SU-DHL-6 (cell line): ENCODE data around the gene ZNF780B.

Experiments used
- H2AFZ ChIP-seq: fragments of 200-600 bp; sonication (generic); 2 replicates; pipeline ENCODE4 v1.6.1; 2014; ENCODE audit warnings: low read depth, mild to moderate bottlenecking, moderate library complexity, mixed read lengths, antibody characterized with exemption, low read length; ENCODE audit not compliant: severe bottlenecking
- H3F3A ChIP-seq: fragments of 200-600 bp; shearing (Covaris generic); 2 replicates; pipeline ENCODE4 v1.6.0; 2016; ENCODE audit warnings: antibody characterized with exemption, mild to moderate bottlenecking; ENCODE audit not compliant: insufficient read depth
- H3K27ac ChIP-seq: fragments of 200-600 bp; sonication (generic); 2 replicates; pipeline ENCODE4 v1.5.1; 2016; ENCODE audit warnings: low read depth, mild to moderate bottlenecking, low read length, moderate library complexity, mixed read lengths
- H3K27me3 ChIP-seq: fragments of 200-600 bp; sonication (generic), shearing (Covaris generic); 2 replicates; pipeline ENCODE4 v1.6.0; 2014; ENCODE audit warnings: mild to moderate bottlenecking, low read length
- H3K36me3 ChIP-seq: fragments of 200-600 bp; sonication (generic); 2 replicates; pipeline ENCODE4 v1.6.1; 2014; ENCODE audit warnings: mild to moderate bottlenecking, low read length, mixed read lengths
- H3K4me2 ChIP-seq: fragments of 300-600, 200-600 bp; shearing (Covaris generic), sonication (generic); 2 replicates; pipeline ENCODE4 v1.6.0; 2014; ENCODE audit warnings: low read length, low read depth, mild to moderate bottlenecking; ENCODE audit not compliant: poor library complexity, severe bottlenecking
- H3K4me3 ChIP-seq: fragments of 200-600 bp; sonication (generic); 2 replicates; pipeline ENCODE4 v1.5.1; 2014; ENCODE audit warnings: antibody characterized with exemption, low read length, mild to moderate bottlenecking, mixed read lengths; ENCODE audit not compliant: insufficient read depth, poor library complexity, severe bottlenecking
- H3K79me2 ChIP-seq: fragments of 200-600 bp; sonication (generic); 2 replicates; pipeline ENCODE4 v1.6.1; 2014; ENCODE audit warnings: mild to moderate bottlenecking, low read length, moderate library complexity; ENCODE audit not compliant: insufficient read depth
- H3K9ac ChIP-seq: fragments of 200-600 bp; sonication (generic); 2 replicates; pipeline ENCODE4 v1.7.0; 2014; ENCODE audit warnings: mild to moderate bottlenecking, low read length
- H3K9me2 ChIP-seq: fragments of 200-600 bp; sonication (generic); replicated peaks from 2 replicates; pipeline ENCODE4 v1.6.1; 2014; ENCODE audit warnings: low read length; ENCODE audit not compliant: insufficient read depth
- H3K9me3 ChIP-seq: fragments of 200-600 bp; sonication (generic); 2 replicates; pipeline ENCODE4 v1.6.1; 2014; ENCODE audit warnings: low read length, mixed read lengths; ENCODE audit not compliant: insufficient read depth
- H4K20me1 ChIP-seq: fragments of 200-600 bp; sonication (generic); 2 replicates; pipeline ENCODE4 v1.6.1; 2014; ENCODE audit warnings: low read depth, mild to moderate bottlenecking, antibody characterized with exemption, low read length, moderate library complexity, mixed read lengths
- EZH2phosphoT487 ChIP-seq: fragments of 200-600 bp; sonication (generic), shearing (Covaris generic); conservative IDR thresholded peaks from 2 replicates; pipeline ENCODE4 v1.6.1; 2018; ENCODE audit warnings: mild to moderate bottlenecking, antibody characterized with exemption, low read length, moderate library complexity, mixed read lengths
- TF ChIP-seq, protein P1 (sequence below): fragments of 200-600 bp; sonication (generic); IDR thresholded peaks from one replicate; pipeline ENCODE4 v1.5.1; 2017; ENCODE audit warnings: antibody characterized with exemption, mild to moderate bottlenecking, low read length, moderate library complexity; ENCODE audit not compliant: insufficient read depth, poor library complexity, severe bottlenecking

ZNF780B gene

GRCh38 chr19:40101813-40102212, 45.8 kb upstream of the ZNF780B start:
- Histone ChIP-seq H3K9me2 (no peaks in the 10 kb centered on the region), H3K27me3 (no peaks in the 10 kb centered on the region), H3K27ac (no peak overlapping the region), H3F3A (no peaks in the 10 kb centered on the region), H3K4me2 (no peak overlapping the region), H3K36me3 (no peaks in the 10 kb centered on the region), H3K9me3 (no peaks in the 10 kb centered on the region), H3K79me2 (no peaks in the 10 kb centered on the region), H3K9ac (no peak overlapping the region), H3K4me3 (no peak overlapping the region), H2AFZ (no peak overlapping the region), H4K20me1 (no peaks in the 10 kb centered on the region)
- TF ChIP-seq, protein P1, sequence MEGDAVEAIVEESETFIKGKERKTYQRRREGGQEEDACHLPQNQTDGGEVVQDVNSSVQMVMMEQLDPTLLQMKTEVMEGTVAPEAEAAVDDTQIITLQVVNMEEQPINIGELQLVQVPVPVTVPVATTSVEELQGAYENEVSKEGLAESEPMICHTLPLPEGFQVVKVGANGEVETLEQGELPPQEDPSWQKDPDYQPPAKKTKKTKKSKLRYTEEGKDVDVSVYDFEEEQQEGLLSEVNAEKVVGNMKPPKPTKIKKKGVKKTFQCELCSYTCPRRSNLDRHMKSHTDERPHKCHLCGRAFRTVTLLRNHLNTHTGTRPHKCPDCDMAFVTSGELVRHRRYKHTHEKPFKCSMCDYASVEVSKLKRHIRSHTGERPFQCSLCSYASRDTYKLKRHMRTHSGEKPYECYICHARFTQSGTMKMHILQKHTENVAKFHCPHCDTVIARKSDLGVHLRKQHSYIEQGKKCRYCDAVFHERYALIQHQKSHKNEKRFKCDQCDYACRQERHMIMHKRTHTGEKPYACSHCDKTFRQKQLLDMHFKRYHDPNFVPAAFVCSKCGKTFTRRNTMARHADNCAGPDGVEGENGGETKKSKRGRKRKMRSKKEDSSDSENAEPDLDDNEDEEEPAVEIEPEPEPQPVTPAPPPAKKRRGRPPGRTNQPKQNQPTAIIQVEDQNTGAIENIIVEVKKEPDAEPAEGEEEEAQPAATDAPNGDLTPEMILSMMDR, result no peak
- no peak for TF ChIP-seq EZH2phosphoT487

DNA sequence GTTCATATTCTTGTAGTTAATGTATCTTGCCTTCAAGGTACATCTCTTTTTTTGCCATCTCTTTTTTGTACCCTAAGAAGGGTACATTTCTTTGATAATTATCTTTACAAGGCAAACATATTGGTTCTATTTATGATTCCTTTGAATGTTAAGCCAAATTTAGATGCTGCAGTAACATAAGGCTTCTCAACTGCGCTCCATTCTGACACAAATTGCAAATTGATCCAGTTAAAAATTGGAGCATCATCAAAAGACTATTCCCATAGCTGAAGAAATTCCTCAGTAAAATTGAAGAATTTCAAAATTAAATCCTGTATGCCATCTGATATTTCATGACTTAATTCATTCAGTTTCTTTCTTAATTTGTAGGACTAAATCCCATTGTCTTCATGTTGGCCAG, 37.4 kb upstream of the ZNF780B start:
- no peak overlapping the region for H3K27ac ChIP-seq
- peaks cover 19% of the 10 kb centered on the region for H3K79me2 ChIP-seq
- H4K20me1 ChIP-seq, result no peaks in the 10 kb centered on the region
- TF ChIP-seq, protein P1, result no peak
- no peak for TF ChIP-seq EZH2phosphoT487
- 0 out of 2 replicates have a peak, but pooled peaks cover 4% of the 10 kb centered on the region for H3F3A ChIP-seq
- H3K9ac ChIP-seq, result no peak overlapping the region
- H3K36me3 ChIP-seq, result 0 out of 2 replicates have a peak, but pooled peaks cover 6% of the 10 kb centered on the region
- H3K4me3 ChIP-seq, result no peak overlapping the region
- no peaks in the 10 kb centered on the region for H3K9me2 ChIP-seq
- no peak overlapping the region for H2AFZ ChIP-seq
- H3K27me3 ChIP-seq, result no peaks in the 10 kb centered on the region
- no peaks in the 10 kb centered on the region for H3K9me3 ChIP-seq
- H3K4me2 ChIP-seq, result no peak overlapping the region

DNA sequence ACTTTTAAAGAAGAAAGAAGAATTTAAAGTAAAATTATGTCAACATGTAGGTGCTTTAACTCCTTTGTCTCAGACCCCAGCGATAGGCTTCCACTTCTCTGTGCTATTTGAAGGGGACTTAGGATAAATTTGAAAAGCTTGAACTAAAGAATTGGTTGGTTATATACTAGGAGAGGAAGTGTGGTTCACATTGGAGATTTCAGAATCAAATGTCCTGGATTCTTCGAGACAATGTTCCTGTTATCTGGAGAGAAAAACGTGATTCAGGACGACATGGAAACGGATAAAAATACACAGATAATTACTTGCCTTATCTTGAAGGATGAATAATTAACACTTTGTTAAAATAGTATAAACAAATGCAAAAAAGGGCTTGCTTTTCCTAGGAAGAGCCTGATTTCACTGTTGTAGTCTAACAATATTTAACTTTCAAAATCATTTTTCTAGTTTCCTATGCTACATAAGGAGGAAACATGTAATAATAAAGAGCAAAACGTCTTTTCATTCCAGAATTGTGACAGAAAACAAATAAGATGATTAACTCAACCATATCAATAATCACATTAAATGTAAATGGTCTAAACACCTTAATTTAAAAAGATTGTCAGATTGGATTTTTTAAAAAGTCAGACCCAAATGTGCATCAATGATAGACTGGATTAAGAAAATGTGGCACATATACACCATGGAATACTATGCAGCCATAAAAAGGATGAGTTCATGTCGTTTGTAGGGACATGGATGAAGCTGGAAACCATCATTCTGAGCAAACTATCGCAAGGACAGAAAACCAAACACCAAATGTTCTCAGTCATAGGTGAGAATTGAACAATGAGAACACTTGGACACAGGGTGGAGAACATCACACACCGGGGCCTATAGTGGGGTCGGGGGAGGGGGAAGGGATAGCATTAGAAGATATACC, 35.4 kb upstream of the ZNF780B start:
- no peaks in the 10 kb centered on the region for H3K9me3 ChIP-seq
- peak overlapping the region; percentile 94 for H2AFZ ChIP-seq
- H3K27me3 ChIP-seq, result no peaks in the 10 kb centered on the region
- TF ChIP-seq, protein P1, result no peak
- no peak for TF ChIP-seq EZH2phosphoT487
- H4K20me1 ChIP-seq, result no peaks in the 10 kb centered on the region
- H3K27ac ChIP-seq, result peak overlapping the region; percentile 51
- H3K36me3 ChIP-seq, result peaks cover 11% of the 10 kb centered on the region; the same call in 1 of the 2 replicates
- H3K9me2 ChIP-seq, result no peaks in the 10 kb centered on the region
- peaks cover 37% of the 10 kb centered on the region for H3K79me2 ChIP-seq
- peak overlapping the region; percentile 71 for H3K4me3 ChIP-seq
- 0 out of 2 replicates have a peak, but pooled peaks cover 4% of the 10 kb centered on the region for H3F3A ChIP-seq
- H3K9ac ChIP-seq, result peak overlapping the region; percentile 76
- peak overlapping the region; percentile 74 for H3K4me2 ChIP-seq
